Measurements from ENCODE around the gene TTN.

DNA sequence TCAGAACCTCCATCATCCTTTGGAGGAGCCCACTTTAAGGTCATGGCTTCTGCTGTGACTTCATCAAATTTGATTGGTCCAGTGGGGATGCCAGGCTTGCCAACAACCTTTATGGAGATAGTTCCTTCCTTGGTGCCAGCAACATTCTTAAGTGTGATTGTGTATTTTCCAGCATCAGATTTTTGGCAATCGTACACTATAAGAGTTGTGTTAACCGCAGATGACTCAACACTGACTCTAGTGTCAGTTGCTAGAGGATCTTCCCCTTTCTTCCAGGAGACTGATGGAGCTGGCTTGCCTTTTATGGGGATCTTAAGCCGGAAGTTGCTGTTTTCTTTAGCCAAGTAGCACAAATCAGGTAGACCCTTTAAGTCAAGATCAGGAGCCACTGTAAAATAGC, 228.2 kb downstream of the TTN start:
- TF ChIP-seq ZNF384 (IDR thresholded peaks at IDR 0.05) (no peak), NFRKB (IDR thresholded peaks at IDR 0.05) (no peak), SUZ12 (IDR thresholded peaks at IDR 0.05) (no peak), FOXM1 (IDR thresholded peaks at IDR 0.05; ENCODE audit: borderline replicate concordance) (no peak), SP1 (IDR thresholded peaks at IDR 0.05) (no peak)
- TF ChIP-seq, protein P1, sequence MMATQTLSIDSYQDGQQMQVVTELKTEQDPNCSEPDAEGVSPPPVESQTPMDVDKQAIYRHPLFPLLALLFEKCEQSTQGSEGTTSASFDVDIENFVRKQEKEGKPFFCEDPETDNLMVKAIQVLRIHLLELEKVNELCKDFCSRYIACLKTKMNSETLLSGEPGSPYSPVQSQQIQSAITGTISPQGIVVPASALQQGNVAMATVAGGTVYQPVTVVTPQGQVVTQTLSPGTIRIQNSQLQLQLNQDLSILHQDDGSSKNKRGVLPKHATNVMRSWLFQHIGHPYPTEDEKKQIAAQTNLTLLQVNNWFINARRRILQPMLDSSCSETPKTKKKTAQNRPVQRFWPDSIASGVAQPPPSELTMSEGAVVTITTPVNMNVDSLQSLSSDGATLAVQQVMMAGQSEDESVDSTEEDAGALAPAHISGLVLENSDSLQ (IDR thresholded peaks at IDR 0.05), result no peak
